IMR-90 (cell line): Measurements from ENCODE around the gene PODNL1. TPM values are rescaled to one million over a fixed set of nuclear protein-coding genes. Genes with fewer than 3 reads are reported as not detected.
A peak's percentile ranks its signal among the peaks of the same experiment; 100 is the strongest.

Source experiments
- ATAC-seq: fragments of 200-7000 bp; cut with Tn5 transposase; 2 replicates; pipeline ENCODE4 v1.9.1; 2020; ENCODE audit warnings: low read depth, mild to moderate bottlenecking, moderate library complexity
- BruUV-seq: library from RNA; stranded (reverse); fragments of 400-500 nt; replicated peaks from 2 replicates; lab custom pipeline; 2021; lab: Mats Ljungman, UMichigan
- CTCF ChIA-PET: fragments of 300-600 bp; formaldehyde crosslinking; extraction: SDS; loops from one replicate; lab custom pipeline; 2021; ENCODE audit warnings: antibody characterized with exemption; lab: Yijun Ruan, JAX
- POLR2A ChIA-PET: fragments of 300-600 bp; sonication (Branson Sonifier 250); formaldehyde crosslinking; loops from one replicate; lab custom pipeline; 2022; ENCODE audit warnings: antibody characterized with exemption; ENCODE audit not compliant: unreplicated experiment; lab: Charles Lee
- DNase-seq: peaks from one replicate; pipeline ENCODE4 v3.0.0; 2013
- H2AFZ ChIP-seq: replicated peaks from 2 replicates; pipeline ENCODE3; 2013; ENCODE audit warnings: low read length, mild to moderate bottlenecking; ENCODE audit not compliant: poor library complexity
- H2AK5ac ChIP-seq: 2 replicates; pipeline ENCODE4 v1.6.1; 2013; ENCODE audit warnings: low read depth, low read length, inconsistent platforms
- H2AK9ac ChIP-seq: replicated peaks from 2 replicates; pipeline ENCODE3; 2013; ENCODE audit warnings: mild to moderate bottlenecking, low read depth, low read length, moderate library complexity; ENCODE audit not compliant: poor library complexity
- H2BK120ac ChIP-seq: 2 replicates; pipeline ENCODE4 v1.6.1; 2013; ENCODE audit warnings: low read depth, low read length, inconsistent platforms
- H2BK15ac ChIP-seq: 3 replicates; pipeline ENCODE4 v1.6.1; 2013; ENCODE audit warnings: low read depth, low read length, inconsistent platforms
- H2BK20ac ChIP-seq: 2 replicates; pipeline ENCODE4 v1.6.1; 2013; ENCODE audit warnings: low read depth, mild to moderate bottlenecking, inconsistent platforms, low read length, moderate library complexity
- H2BK5ac ChIP-seq: 2 replicates; pipeline ENCODE4 v1.6.1; 2013; ENCODE audit warnings: mild to moderate bottlenecking, low read depth, low read length, inconsistent platforms; ENCODE audit not compliant: poor library complexity, severe bottlenecking
- H3K14ac ChIP-seq: replicated peaks from 2 replicates; pipeline ENCODE4 v1.6.1; 2013; ENCODE audit warnings: low read depth, low read length, inconsistent platforms
- H3K18ac ChIP-seq: 2 replicates; pipeline ENCODE4 v1.6.1; 2013; ENCODE audit warnings: low read depth, low read length, control low read depth
- H3K23ac ChIP-seq: 2 replicates; pipeline ENCODE4 v1.6.1; 2013; ENCODE audit warnings: low read depth, low read length, inconsistent platforms
- H3K27ac ChIP-seq: 2 replicates; pipeline ENCODE4 v1.5.1; 2013; ENCODE audit warnings: mild to moderate bottlenecking, control low read depth, low read length; ENCODE audit not compliant: insufficient read depth
- H3K27me3 ChIP-seq: 2 replicates; pipeline ENCODE4 v1.6.1; 2013; ENCODE audit warnings: low read length; ENCODE audit not compliant: control insufficient read depth, insufficient read depth
- H3K36me3 ChIP-seq: 2 replicates; pipeline ENCODE4 v1.6.1; 2013; ENCODE audit warnings: low read length, mixed read lengths; ENCODE audit not compliant: control insufficient read depth, insufficient read depth
- H3K4ac ChIP-seq: 2 replicates; pipeline ENCODE4 v1.6.1; 2013; ENCODE audit warnings: low read depth, low read length, inconsistent platforms
- H3K4me1 ChIP-seq: 2 replicates; pipeline ENCODE4 v1.6.1; 2013; ENCODE audit warnings: low read length, mixed read lengths; ENCODE audit not compliant: control insufficient read depth, insufficient read depth
- H3K4me2 ChIP-seq: 2 replicates; pipeline ENCODE4 v1.6.1; 2013; ENCODE audit warnings: low read depth, mild to moderate bottlenecking, control low read depth, low read length, moderate library complexity
- H3K4me3 ChIP-seq: 2 replicates; pipeline ENCODE4 v1.5.1; 2013; ENCODE audit warnings: low read depth, mild to moderate bottlenecking, control low read depth, low read length, moderate library complexity; ENCODE audit not compliant: insufficient read depth
- H3K56ac ChIP-seq: 2 replicates; pipeline ENCODE4 v1.6.1; 2013; ENCODE audit warnings: low read length, inconsistent platforms; ENCODE audit not compliant: insufficient read depth; ENCODE audit errors: extremely low read depth
- H3K79me1 ChIP-seq, 2 experiments: 2 replicates each; pipeline ENCODE4 v1.6.1; 2013; ENCODE audit warnings: low read length in 2 of 2, inconsistent platforms in 1 of 2, low read depth in 1 of 2
- H3K9ac ChIP-seq: 2 replicates; pipeline ENCODE4 v1.6.1; 2013; ENCODE audit warnings: low read depth, low read length, control low read depth
- H3K9me1 ChIP-seq: 2 replicates; pipeline ENCODE4 v1.6.1; 2013; ENCODE audit warnings: low read length, inconsistent platforms; ENCODE audit not compliant: insufficient read depth
- H3K9me3 ChIP-seq: 2 replicates; pipeline ENCODE4 v1.6.1; 2013; ENCODE audit warnings: low read length; ENCODE audit not compliant: control insufficient read depth, insufficient read depth
- H4K20me1 ChIP-seq: 2 replicates; pipeline ENCODE4 v1.6.1; 2013; ENCODE audit warnings: low read length, inconsistent platforms; ENCODE audit not compliant: insufficient read depth
- H4K5ac ChIP-seq: 2 replicates; pipeline ENCODE4 v1.6.1; 2013; ENCODE audit warnings: mild to moderate bottlenecking, low read depth, low read length, control low read depth
- H4K8ac ChIP-seq, 2 experiments: 2 replicates each; pipeline ENCODE4 v1.6.1; 2013; ENCODE audit warnings: low read depth in 2 of 2, low read length in 2 of 2, control low read depth in 1 of 2, inconsistent platforms in 1 of 2
- H4K91ac ChIP-seq: 2 replicates; pipeline ENCODE4 v1.6.1; 2013; ENCODE audit warnings: low read depth, low read length, inconsistent platforms; ENCODE audit not compliant: insufficient read depth
- BHLHE40 ChIP-seq: fragments of 150-350 bp; IDR thresholded peaks from 2 replicates; pipeline ENCODE4 v1.6.1; 2016; ENCODE audit warnings: mild to moderate bottlenecking, low read depth, low read length
- CEBPB ChIP-seq: IDR thresholded peaks from 2 replicates; pipeline ENCODE4 v1.6.1; 2012; ENCODE audit warnings: low read depth, low read length, improper control_type of control experiment
- CHD1 ChIP-seq: IDR thresholded peaks from 2 replicates; pipeline ENCODE4 v1.6.1; 2012; ENCODE audit warnings: low read depth, low read length, improper control_type of control experiment
- CTCF ChIP-seq: conservative IDR thresholded peaks from 2 replicates; pipeline ENCODE4 v1.5.1; 2012; ENCODE audit warnings: mild to moderate bottlenecking, low read depth, low read length, improper control_type of control experiment
- FOS ChIP-seq: fragments of 150-350 bp; IDR thresholded peaks from 2 replicates; pipeline ENCODE4 v1.6.1; 2016; ENCODE audit warnings: low read depth, low read length
- MAFK ChIP-seq: IDR thresholded peaks from 2 replicates; pipeline ENCODE4 v1.6.1; 2012; ENCODE audit warnings: low read depth, low read length, improper control_type of control experiment
- MAZ ChIP-seq: IDR thresholded peaks from 2 replicates; pipeline ENCODE4 v1.6.1; 2012; ENCODE audit warnings: low read depth, mild to moderate bottlenecking, low read length, improper control_type of control experiment, moderate library complexity, borderline replicate concordance
- MXI1 ChIP-seq: IDR thresholded peaks from 2 replicates; pipeline ENCODE4 v1.6.1; 2012; ENCODE audit warnings: low read depth, mild to moderate bottlenecking, low read length, moderate library complexity, borderline replicate concordance
- NFE2L2 ChIP-seq: fragments of 150-350 bp; IDR thresholded peaks from 2 replicates; pipeline ENCODE4 v1.6.1; 2016; ENCODE audit warnings: low read depth, mild to moderate bottlenecking, low read length
- POLR2A ChIP-seq: IDR thresholded peaks from 2 replicates; pipeline ENCODE4 v1.6.1; 2012; ENCODE audit warnings: mild to moderate bottlenecking, low read depth, low read length
- RAD21 ChIP-seq: IDR thresholded peaks from 2 replicates; pipeline ENCODE4 v1.6.1; 2012; ENCODE audit warnings: low read length, improper control_type of control experiment
- RCOR1 ChIP-seq: IDR thresholded peaks from 2 replicates; pipeline ENCODE4 v1.6.1; 2012; ENCODE audit warnings: mild to moderate bottlenecking, low read length, improper control_type of control experiment; ENCODE audit not compliant: insufficient replicate concordance
- RFX5 ChIP-seq: IDR thresholded peaks from 2 replicates; pipeline ENCODE4 v1.8.0; 2012; ENCODE audit warnings: low read depth, mild to moderate bottlenecking, low read length, moderate library complexity
- SMC3 ChIP-seq: fragments of 150-350 bp; IDR thresholded peaks from 2 replicates; pipeline ENCODE4 v1.6.1; 2016; ENCODE audit warnings: low read depth, mild to moderate bottlenecking, antibody characterized with exemption, low read length, moderate library complexity
- USF2 ChIP-seq: fragments of 150-350 bp; IDR thresholded peaks from 2 replicates; pipeline ENCODE4 v1.6.1; 2017; ENCODE audit warnings: mild to moderate bottlenecking, antibody characterized with exemption, low read length, low read depth
- WGBS, 2 experiments: methylation state at CpG; one replicate each; pipeline versions ENCODE4 v1.1.5 to v1.1.7; 2013; ENCODE audit warnings: missing lambda C conversion rate in 2 of 2; ENCODE audit not compliant: insufficient read length in 1 of 2; ENCODE audit errors: extremely low coverage in 2 of 2; 5-methylcytosine and 5-hydroxymethylcytosine counted together
- dilution Hi-C: fragments of 300-500 bp; cut with HindIII; formaldehyde crosslinking; loops from one replicate; pipeline ENCODE4 v1.14.3; 2018; ENCODE audit warnings: low sequenced_read_pairs; ENCODE audit not compliant: unreplicated experiment
- in situ Hi-C: fragments of 300-500 bp; cut with MboI; formaldehyde crosslinking; loops from 3 replicates; pipeline ENCODE4 v1.14.3; 2019; ENCODE audit warnings: low sequenced_read_pairs, inconsistent platforms, mixed read lengths
- intact Hi-C: fragments of 100-400 bp; cut with micrococcal nuclease; formaldehyde crosslinking; loops from 2 replicates; pipeline ENCODE4 v1.10.0; 2022
- polyA plus RNA-seq, 3 experiments: library from polyadenylated mRNA; depleted of rRNA; stranded (reverse); fragments of >200 nt; gene quantifications; 2 replicates each; pipeline ENCODE4 v1.2.3, GENCODE V29; 2012; ENCODE audit warnings: low replicate concordance in 1 of 3
- total RNA-seq: library from RNA; depleted of rRNA; stranded (reverse); fragments of >200 nt; gene quantifications from 2 replicates; pipeline ENCODE4 v1.2.3, GENCODE V29; 2012
- TF ChIP-seq, protein P1 (sequence below): fragments of 150-350 bp; IDR thresholded peaks from 2 replicates; pipeline ENCODE4 v1.6.1; 2016; ENCODE audit warnings: low read depth, mild to moderate bottlenecking, low read length, moderate library complexity, borderline replicate concordance

The PODNL1 gene
- total and polyA plus RNA-seq, 2 of the 4 experiments (the other 2 are of a cell fraction), result under 0.01 to 2.4 TPM

GRCh38 chr19:13974073-13974472, 35.9 kb upstream of the PODNL1 start:
- dilution Hi-C loops, result no loop called here
- WGBS, 2 experiments, result 47% methylated on average over 3 of the region's 12 CpGs; no CpG with 5 or more reads in 1 of the 2 experiments
- no peaks in the 10 kb centered on the region for H3K79me1 ChIP-seq
- no peaks in the 10 kb centered on the region for H3K9me1 ChIP-seq
- no peaks in the 10 kb centered on the region for H3K9me3 ChIP-seq
- H3K4ac ChIP-seq, result no peak overlapping the region
- TF ChIP-seq CTCF (no peak), MXI1 (no peak), NFE2L2 (no peak), FOS (no peak), BHLHE40 (no peak), SMC3 (no peak), MAZ (no peak), CEBPB (no peak), POLR2A (no peak), RFX5 (no peak), RAD21 (no peak), RCOR1 (no peak), MAFK (no peak), CHD1 (no peak), USF2 (no peak)
- TF ChIP-seq, protein P1, sequence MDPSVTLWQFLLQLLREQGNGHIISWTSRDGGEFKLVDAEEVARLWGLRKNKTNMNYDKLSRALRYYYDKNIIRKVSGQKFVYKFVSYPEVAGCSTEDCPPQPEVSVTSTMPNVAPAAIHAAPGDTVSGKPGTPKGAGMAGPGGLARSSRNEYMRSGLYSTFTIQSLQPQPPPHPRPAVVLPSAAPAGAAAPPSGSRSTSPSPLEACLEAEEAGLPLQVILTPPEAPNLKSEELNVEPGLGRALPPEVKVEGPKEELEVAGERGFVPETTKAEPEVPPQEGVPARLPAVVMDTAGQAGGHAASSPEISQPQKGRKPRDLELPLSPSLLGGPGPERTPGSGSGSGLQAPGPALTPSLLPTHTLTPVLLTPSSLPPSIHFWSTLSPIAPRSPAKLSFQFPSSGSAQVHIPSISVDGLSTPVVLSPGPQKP, result no peak
- H2AK9ac ChIP-seq, result no peak overlapping the region
- H3K9ac ChIP-seq, result no peak overlapping the region
- H4K8ac ChIP-seq, result no peak overlapping the region
- no peak overlapping the region for H3K27ac ChIP-seq
- no peak overlapping the region for H2BK20ac ChIP-seq
- POLR2A ChIA-PET, result no interaction called here
- H3K4me3 ChIP-seq, result no peak overlapping the region
- no peak overlapping the region for H3K18ac ChIP-seq
- no peaks in the 10 kb centered on the region for H3K27me3 ChIP-seq
- no peaks in the 10 kb centered on the region for H4K20me1 ChIP-seq
- no peak overlapping the region for H2BK15ac ChIP-seq
- BruUV-seq, result no TSS peak
- no peak overlapping the region for H3K23ac ChIP-seq
- intact Hi-C loops, result no loop called here
- H4K91ac ChIP-seq, result no peak overlapping the region
- H3K4me2 ChIP-seq, result no peak overlapping the region
- CTCF ChIA-PET, result interaction anchor here (1.0 kb wide), 1 partner anchor 10 kb away, joined by 4 read pairs; no protein-coding TSS in a partner anchor
- no peak overlapping the region for H2BK5ac ChIP-seq
- no peak overlapping the region for H3K14ac ChIP-seq
- H2AFZ ChIP-seq, result no peak overlapping the region
- peak; percentile 51 for ATAC-seq
- H3K36me3 ChIP-seq, result peaks cover 19% of the 10 kb centered on the region; the same call in 1 of the 2 replicates
- H2BK120ac ChIP-seq, result no peak overlapping the region
- H3K4me1 ChIP-seq, result no peaks in the 10 kb centered on the region
- no peak overlapping the region for H3K56ac ChIP-seq
- in situ Hi-C loops, result no loop called here
- no peak overlapping the region for H2AK5ac ChIP-seq
- no peak for DNase-seq
- H4K5ac ChIP-seq, result no peak overlapping the region
